Trophoblast cell (in vitro differentiated cells and primary cell): ENCODE data around the gene KIF6.

ENCODE experiments used
- DNase-seq, 2 donors: peaks; one replicate each; pipeline ENCODE4 v3.0.0-alpha.2; 2016
- H2AFZ ChIP-seq: 2 replicates; pipeline ENCODE4 v1.6.1; 2013; ENCODE audit warnings: low read length, moderate library complexity, mild to moderate bottlenecking; ENCODE audit not compliant: insufficient read depth, poor library complexity
- H2AK5ac ChIP-seq: 2 replicates; pipeline ENCODE4 v1.6.1; 2013; ENCODE audit warnings: mild to moderate bottlenecking, low read length
- H2BK120ac ChIP-seq: 2 replicates; pipeline ENCODE4 v1.6.1; 2013; ENCODE audit warnings: low read length, mild to moderate bottlenecking, moderate library complexity; ENCODE audit not compliant: insufficient read depth, poor library complexity
- H2BK12ac ChIP-seq: 2 replicates; pipeline ENCODE4 v1.6.1; 2013; ENCODE audit warnings: mild to moderate bottlenecking, low read length, moderate library complexity
- H2BK5ac ChIP-seq: 2 replicates; pipeline ENCODE4 v1.6.1; 2013; ENCODE audit warnings: low read length, low read depth, moderate library complexity, mild to moderate bottlenecking; ENCODE audit not compliant: poor library complexity
- H3K14ac ChIP-seq: 2 replicates; pipeline ENCODE4 v1.6.1; 2013; ENCODE audit warnings: mild to moderate bottlenecking, low read length
- H3K18ac ChIP-seq: 2 replicates; pipeline ENCODE4 v1.6.1; 2013; ENCODE audit warnings: mild to moderate bottlenecking, low read length
- H3K23ac ChIP-seq: 2 replicates; pipeline ENCODE4 v1.6.1; 2013; ENCODE audit warnings: low read length
- H3K27ac ChIP-seq: 2 replicates; pipeline ENCODE4 v1.5.1; 2013; ENCODE audit warnings: low read depth, mild to moderate bottlenecking, inconsistent platforms, low read length, moderate library complexity
- H3K27me3 ChIP-seq: 2 replicates; pipeline ENCODE4 v1.6.1; 2013; ENCODE audit warnings: inconsistent platforms, mild to moderate bottlenecking, low read length, moderate library complexity; ENCODE audit not compliant: insufficient read depth
- H3K36me3 ChIP-seq, 2 experiments: 1 replicate in 1 of 2; 2 replicates in 1 of 2; pipeline ENCODE4 v1.6.1; 2013; ENCODE audit warnings: low read length in 2 of 2, mild to moderate bottlenecking in 2 of 2, moderate library complexity in 1 of 2; ENCODE audit not compliant: insufficient read depth in 2 of 2, control insufficient read depth in 1 of 2
- H3K4ac ChIP-seq: 2 replicates; pipeline ENCODE4 v1.6.1; 2013; ENCODE audit warnings: low read depth, mild to moderate bottlenecking, low read length, moderate library complexity
- H3K4me1 ChIP-seq, 2 experiments: 1 replicate in 1 of 2; 2 replicates in 1 of 2; pipeline ENCODE4 v1.6.1; 2013; ENCODE audit warnings: low read length in 2 of 2, mild to moderate bottlenecking in 2 of 2, moderate library complexity in 1 of 2; ENCODE audit not compliant: insufficient read depth in 2 of 2, control insufficient read depth in 1 of 2
- H3K4me2 ChIP-seq: 2 replicates; pipeline ENCODE4 v1.6.1; 2013; ENCODE audit warnings: inconsistent platforms, mild to moderate bottlenecking, low read length, moderate library complexity
- H3K4me3 ChIP-seq: 2 replicates; pipeline ENCODE4 v1.5.1; 2013; ENCODE audit warnings: mild to moderate bottlenecking, low read depth, low read length, inconsistent platforms
- H3K79me1 ChIP-seq: one replicate; pipeline ENCODE4 v1.6.1; 2013; ENCODE audit warnings: low read length
- H3K79me2 ChIP-seq: 2 replicates; pipeline ENCODE4 v1.6.1; 2013; ENCODE audit warnings: low read length, mild to moderate bottlenecking; ENCODE audit not compliant: control insufficient read depth, insufficient read depth, poor library complexity
- H3K9ac ChIP-seq: 2 replicates; pipeline ENCODE4 v1.6.1; 2013; ENCODE audit warnings: mild to moderate bottlenecking, low read length
- H3K9me3 ChIP-seq: 2 replicates; pipeline ENCODE4 v1.6.1; 2013; ENCODE audit warnings: low read depth, mild to moderate bottlenecking, control low read depth, inconsistent platforms, low read length; ENCODE audit not compliant: insufficient read depth
- H4K12ac ChIP-seq: 2 replicates; pipeline ENCODE4 v1.6.1; 2013; ENCODE audit warnings: low read depth, mild to moderate bottlenecking, low read length, moderate library complexity
- H4K8ac ChIP-seq: 2 replicates; pipeline ENCODE4 v1.6.1; 2013; ENCODE audit warnings: low read depth, mild to moderate bottlenecking, low read length, moderate library complexity
- H4K91ac ChIP-seq: one replicate; pipeline ENCODE4 v1.6.1; 2013; ENCODE audit warnings: low read depth, mild to moderate bottlenecking, low read length, moderate library complexity
- WGBS: extraction: QIAGEN DNeasy Blood & Tissue Kit; methylation state at CpG from one replicate; pipeline ENCODE4 v1.1.7; 2013; ENCODE audit warnings: missing lambda C conversion rate; ENCODE audit not compliant: insufficient read length, insufficient coverage; ENCODE audit errors: extremely low coverage; 5-methylcytosine and 5-hydroxymethylcytosine counted together

Gene KIF6

GRCh38 chr6:39756582-39756981 is 31.4 kb upstream of the KIF6 start:
- no peak for DNase-seq
- no peak overlapping the region for H3K4ac ChIP-seq
- H3K79me2 ChIP-seq = no peaks in the 10 kb centered on the region
- no CpG with 5 or more reads among the region's 2 CpGs for WGBS
- no peak overlapping the region for H2BK120ac ChIP-seq
- no peak overlapping the region for H2AFZ ChIP-seq
- H4K91ac ChIP-seq = no peak overlapping the region
- H4K8ac ChIP-seq = no peak overlapping the region
- H2BK5ac ChIP-seq = no peak overlapping the region
- no peaks in the 10 kb centered on the region for H3K9me3 ChIP-seq
- no peak overlapping the region for H2BK12ac ChIP-seq
- no peaks in the 10 kb centered on the region for H3K4me1 ChIP-seq
- no peaks in the 10 kb centered on the region for H3K79me1 ChIP-seq
- H4K12ac ChIP-seq = no peak overlapping the region
- no peak overlapping the region for H3K4me3 ChIP-seq
- no peak overlapping the region for H3K14ac ChIP-seq
- H3K9ac ChIP-seq = no peak overlapping the region
- no peaks in the 10 kb centered on the region for H3K36me3 ChIP-seq
- H3K23ac ChIP-seq = no peak overlapping the region
- no peak overlapping the region for H3K4me2 ChIP-seq
- H3K27me3 ChIP-seq = no peaks in the 10 kb centered on the region
- H3K27ac ChIP-seq = no peak overlapping the region
- H3K18ac ChIP-seq = no peak overlapping the region
- no peak overlapping the region for H2AK5ac ChIP-seq

DNA sequence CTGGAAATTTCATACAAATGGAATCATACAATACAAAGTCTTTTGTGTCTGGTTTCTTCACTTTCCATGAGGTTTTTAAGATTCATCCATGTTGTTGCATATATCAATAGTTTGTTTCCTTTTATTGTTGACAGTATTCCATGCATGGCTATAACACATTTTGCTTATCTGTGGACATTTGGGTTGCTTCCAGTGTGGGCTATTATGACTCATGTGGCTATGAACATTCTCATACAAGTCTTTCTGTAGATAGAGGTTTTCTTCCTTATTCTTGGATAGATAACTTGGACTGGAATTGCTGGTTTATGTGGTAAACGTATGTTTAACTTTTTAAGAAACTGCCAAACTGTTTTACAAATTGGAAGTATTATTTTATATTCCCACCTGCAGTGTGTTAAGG is 30.0 kb upstream of the KIF6 start:
- no peak overlapping the region for H2BK120ac ChIP-seq
- no peak overlapping the region for H3K14ac ChIP-seq
- H4K91ac ChIP-seq = no peak overlapping the region
- no peaks in the 10 kb centered on the region for H3K4me1 ChIP-seq
- no peaks in the 10 kb centered on the region for H3K79me1 ChIP-seq
- no CpG with 5 or more reads among the region's 1 CpG for WGBS
- H3K4me2 ChIP-seq = no peak overlapping the region
- H3K23ac ChIP-seq = no peak overlapping the region
- no peak overlapping the region for H3K18ac ChIP-seq
- H3K9me3 ChIP-seq = no peaks in the 10 kb centered on the region
- no peak overlapping the region for H4K8ac ChIP-seq
- H3K79me2 ChIP-seq = no peaks in the 10 kb centered on the region
- no peak overlapping the region for H2AK5ac ChIP-seq
- no peak overlapping the region for H3K4me3 ChIP-seq
- no peak overlapping the region for H3K27ac ChIP-seq
- H3K4ac ChIP-seq = no peak overlapping the region
- H3K9ac ChIP-seq = no peak overlapping the region
- no peaks in the 10 kb centered on the region for H3K36me3 ChIP-seq
- no peak for DNase-seq
- H4K12ac ChIP-seq = no peak overlapping the region
- H2BK12ac ChIP-seq = no peak overlapping the region
- no peak overlapping the region for H2AFZ ChIP-seq
- H3K27me3 ChIP-seq = no peaks in the 10 kb centered on the region
- no peak overlapping the region for H2BK5ac ChIP-seq

DNA sequence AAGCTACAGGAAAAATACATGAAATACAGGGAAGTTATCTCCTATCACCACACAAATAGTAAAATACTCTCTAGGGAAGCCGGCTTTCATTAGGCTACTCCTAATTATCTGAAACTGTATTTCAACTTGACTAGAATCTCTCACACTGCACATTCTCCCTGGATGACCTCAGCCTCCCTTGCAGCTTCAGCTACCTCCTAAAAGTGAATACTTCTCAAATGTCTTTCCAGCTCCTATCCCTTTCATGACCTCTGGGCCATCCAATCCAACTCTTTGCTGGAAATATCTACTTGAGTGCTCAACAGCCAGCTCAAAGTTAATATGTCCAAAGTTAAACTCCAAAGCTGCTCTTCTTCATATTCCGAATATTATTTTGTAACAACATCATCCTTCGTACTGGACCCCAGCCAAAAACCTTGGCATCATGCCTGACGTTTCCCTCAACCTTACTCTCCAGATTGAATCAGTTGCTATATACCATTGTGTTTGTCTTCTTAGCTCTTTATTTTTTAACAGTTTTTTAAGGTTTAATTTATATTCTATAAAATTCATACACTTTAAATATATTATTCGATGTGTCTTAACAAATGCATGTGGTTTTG is 29.4 kb upstream of the KIF6 start:
- Histone ChIP-seq H3K9ac (no peak overlapping the region), H2AFZ (no peak overlapping the region), H3K79me2 (no peaks in the 10 kb centered on the region), H3K4me2 (no peak overlapping the region), H4K12ac (no peak overlapping the region), H3K9me3 (no peaks in the 10 kb centered on the region), H3K4ac (no peak overlapping the region), H3K23ac (no peak overlapping the region), H3K14ac (no peak overlapping the region), H2BK12ac (no peak overlapping the region), H3K36me3 (no peaks in the 10 kb centered on the region), H4K8ac (no peak overlapping the region), H4K91ac (no peak overlapping the region), H3K4me3 (no peak overlapping the region), H3K79me1 (no peaks in the 10 kb centered on the region), H2BK120ac (no peak overlapping the region), H2AK5ac (no peak overlapping the region), H2BK5ac (no peak overlapping the region), H3K18ac (no peak overlapping the region), H3K27me3 (no peaks in the 10 kb centered on the region), H3K27ac (no peak overlapping the region), H3K4me1 (no peaks in the 10 kb centered on the region)
- no CpG with 5 or more reads among the region's 5 CpGs for WGBS
- no peak for DNase-seq

DNA sequence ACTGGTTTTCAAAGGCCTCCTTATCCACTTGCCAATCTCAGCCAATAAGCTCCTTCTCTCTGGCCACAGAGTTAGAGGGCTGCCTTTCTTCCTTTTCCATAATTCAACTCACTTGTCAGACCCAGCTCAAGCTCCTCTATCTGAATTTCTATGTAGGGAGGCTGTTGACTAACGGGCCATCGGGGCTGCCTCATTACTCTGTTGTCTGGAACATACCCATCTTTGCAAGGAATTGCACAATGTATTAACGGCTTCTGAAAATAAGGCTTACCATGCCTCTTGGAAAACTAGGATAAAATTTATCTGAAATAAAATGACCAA is 28.5 kb upstream of the KIF6 start:
- H3K4me1 ChIP-seq = no peaks in the 10 kb centered on the region
- H3K27me3 ChIP-seq = no peaks in the 10 kb centered on the region
- WGBS = no CpG with 5 or more reads among the region's 3 CpGs
- H3K9me3 ChIP-seq = no peaks in the 10 kb centered on the region
- no peak overlapping the region for H2AFZ ChIP-seq
- H3K79me1 ChIP-seq = no peaks in the 10 kb centered on the region
- no peak overlapping the region for H3K23ac ChIP-seq
- H2BK5ac ChIP-seq = no peak overlapping the region
- H3K4me3 ChIP-seq = no peak overlapping the region
- H4K91ac ChIP-seq = no peak overlapping the region
- H3K36me3 ChIP-seq = no peaks in the 10 kb centered on the region
- H3K18ac ChIP-seq = no peak overlapping the region
- no peaks in the 10 kb centered on the region for H3K79me2 ChIP-seq
- no peak overlapping the region for H4K12ac ChIP-seq
- H3K9ac ChIP-seq = no peak overlapping the region
- H4K8ac ChIP-seq = no peak overlapping the region
- H2BK12ac ChIP-seq = no peak overlapping the region
- H3K4ac ChIP-seq = no peak overlapping the region
- no peak overlapping the region for H3K14ac ChIP-seq
- no peak overlapping the region for H2AK5ac ChIP-seq
- no peak for DNase-seq
- H3K4me2 ChIP-seq = no peak overlapping the region
- no peak overlapping the region for H3K27ac ChIP-seq
- H2BK120ac ChIP-seq = no peak overlapping the region
